GM18867 (cell line): ENCODE data around the gene FAM151A.

Source experiments
- ATAC-seq: cut with Tn5 transposase; IDR thresholded peaks from one replicate; pipeline ENCODE4 v1.9.1; 2021; ENCODE audit warnings: mild to moderate bottlenecking, moderate library complexity; ENCODE audit not compliant: unreplicated experiment

The FAM151A gene

DNA sequence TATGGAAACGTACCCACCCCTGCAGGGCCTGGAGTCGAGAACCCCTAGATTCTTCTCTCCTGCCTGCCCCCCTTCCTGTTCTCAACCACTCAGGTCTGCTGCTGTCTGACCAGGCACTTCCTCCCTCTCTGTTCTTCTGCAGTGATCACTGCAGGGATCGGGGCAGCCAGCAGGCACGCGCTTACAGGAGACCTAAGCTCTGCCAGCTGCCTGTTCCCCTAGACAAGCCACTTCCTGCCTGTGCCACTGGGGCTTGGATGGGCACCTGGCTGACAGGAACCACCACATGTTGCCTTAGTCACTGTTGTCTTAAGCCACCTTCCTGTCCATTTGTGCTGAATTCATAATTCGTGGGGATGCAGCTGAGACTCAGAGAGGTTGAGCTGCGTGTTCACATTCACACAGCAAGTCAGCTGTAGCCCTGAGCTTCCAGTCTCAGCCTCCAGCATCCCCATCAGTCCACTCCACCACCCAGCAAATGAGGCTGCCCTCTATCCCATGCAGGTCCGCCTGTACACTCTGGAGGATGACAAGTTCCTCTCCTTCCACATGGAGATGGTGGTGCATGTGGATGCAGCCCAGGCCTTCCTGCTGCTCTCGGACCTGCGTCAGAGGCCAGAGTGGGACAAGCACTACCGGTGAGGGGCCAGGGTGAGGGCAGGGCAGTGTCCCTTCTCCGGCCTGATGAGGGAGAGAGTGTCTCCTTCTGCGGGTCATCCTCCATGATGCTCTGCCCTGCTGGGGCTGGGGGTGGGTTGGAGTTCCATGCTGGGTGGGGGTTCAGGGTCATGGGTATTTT lies 18.6 kb downstream of the FAM151A start:
- ATAC-seq = no peak

DNA sequence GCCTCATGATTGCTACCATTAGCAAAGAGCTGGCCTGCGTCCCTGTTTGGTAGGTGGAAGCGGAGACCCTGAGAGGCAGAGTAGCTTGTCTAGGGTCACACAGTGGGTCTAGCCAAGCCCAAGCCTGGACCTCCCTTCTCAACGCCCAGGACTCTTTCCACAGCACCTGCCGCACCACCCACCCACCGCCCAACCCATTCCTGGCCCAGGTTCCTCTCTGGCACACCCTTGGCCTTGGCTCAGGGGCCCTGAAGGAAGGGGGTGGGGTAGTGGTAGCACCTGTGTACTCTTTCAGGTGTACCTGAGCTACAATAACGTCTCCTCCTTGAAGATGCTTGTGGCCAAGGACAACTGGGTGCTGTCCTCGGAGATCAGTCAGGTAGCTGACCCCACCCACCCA lies 19.3 kb downstream of the FAM151A start:
- ATAC-seq = no peak

DNA sequence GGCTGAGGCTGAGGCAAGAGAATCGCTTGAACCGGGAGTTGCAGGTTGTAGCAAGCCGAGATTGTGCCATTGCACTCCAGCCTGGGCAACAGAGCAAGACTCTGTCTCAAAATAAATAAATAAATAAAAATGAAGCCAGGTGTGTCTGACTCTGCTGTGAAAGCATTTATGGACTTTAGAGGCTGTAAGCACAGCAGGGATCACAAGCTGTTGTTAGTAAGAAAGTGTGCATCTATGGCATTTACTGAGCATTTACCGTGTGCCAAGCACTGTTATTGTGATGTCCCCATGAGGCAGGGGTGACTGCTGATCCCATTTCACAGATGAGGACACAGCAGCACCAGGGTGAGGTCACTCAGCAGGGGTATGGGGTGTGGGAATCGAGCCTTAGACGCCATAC lies 20.1 kb downstream of the FAM151A start:
- ATAC-seq = no peak

DNA sequence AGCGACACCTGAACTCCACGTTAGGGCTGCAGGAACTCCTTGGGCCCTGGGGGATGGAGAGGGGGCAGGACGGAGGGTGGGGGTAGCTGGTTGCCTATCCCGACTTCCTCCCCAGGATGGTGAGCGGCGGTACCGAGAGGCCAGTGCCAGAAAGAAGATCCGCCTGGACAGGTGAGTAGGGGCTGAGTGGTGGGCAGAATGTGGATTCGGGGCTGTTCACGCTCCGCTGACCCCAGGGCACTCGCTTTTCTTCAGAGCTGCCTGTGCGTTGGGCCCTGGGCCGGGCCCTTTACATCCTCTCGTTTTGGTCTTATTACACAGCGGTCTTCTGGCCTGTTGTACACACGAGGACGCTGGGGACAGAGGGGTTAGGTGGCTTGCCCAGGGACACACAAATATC lies 20.8 kb downstream of the FAM151A start:
- ATAC-seq = no peak

DNA sequence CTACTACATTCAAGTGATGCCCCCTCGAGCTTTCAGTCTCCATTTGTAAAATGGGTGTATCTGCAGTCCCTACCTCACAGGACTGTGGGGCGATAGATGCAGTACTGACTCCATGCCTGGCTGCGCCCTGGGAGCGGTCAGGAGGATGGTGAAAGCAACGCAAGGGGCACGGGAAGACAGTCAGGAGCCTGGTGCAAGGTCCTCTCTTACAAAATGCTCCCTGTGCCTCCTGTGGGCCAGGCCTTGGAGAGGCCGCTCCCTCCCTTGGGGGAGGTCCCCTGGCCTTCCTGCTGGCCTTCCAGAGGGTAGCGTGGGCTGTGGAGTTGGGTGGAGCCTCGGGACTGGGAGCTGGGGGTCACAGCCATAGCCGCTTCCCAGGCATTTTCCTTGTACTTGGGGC lies 21.6 kb downstream of the FAM151A start:
- no peak for ATAC-seq

DNA sequence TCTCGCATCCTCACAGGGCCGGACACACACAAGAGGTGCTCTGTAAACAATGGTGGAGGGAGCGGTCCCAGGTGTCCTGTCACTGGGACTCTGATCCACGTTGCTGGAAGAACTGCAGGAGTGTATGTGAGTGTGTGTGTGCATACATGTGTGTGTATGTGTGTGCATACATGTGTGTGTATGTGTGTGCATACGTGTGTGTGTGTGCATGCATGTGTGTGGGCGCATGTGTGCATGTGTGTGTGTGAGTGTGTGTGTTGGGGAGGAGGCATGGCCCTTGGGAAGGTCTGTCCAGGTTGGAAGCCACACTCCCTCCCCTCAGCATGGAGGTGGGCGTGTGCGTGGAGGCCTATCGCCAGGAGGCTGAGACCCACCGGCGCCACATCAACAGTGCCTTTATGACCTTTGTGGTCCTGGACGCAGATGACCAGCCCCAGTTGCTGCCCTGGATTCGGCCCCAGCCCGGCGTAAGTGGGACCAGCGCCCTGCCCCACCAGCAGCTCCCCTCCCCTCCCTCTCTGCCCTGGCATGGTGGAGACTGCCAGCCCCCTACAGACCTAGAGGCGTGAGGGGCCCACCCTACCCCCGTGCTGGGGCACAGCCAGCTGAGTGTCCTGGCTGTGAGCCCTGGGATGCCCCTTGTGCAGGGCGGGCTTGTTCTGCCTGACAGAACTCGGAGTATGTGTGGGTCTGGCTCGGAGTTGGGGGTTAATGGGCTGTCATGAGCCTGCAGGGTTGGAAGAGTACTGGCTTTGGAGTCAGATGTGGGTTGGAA lies 22.2 kb downstream of the FAM151A start:
- ATAC-seq = no peak

DNA sequence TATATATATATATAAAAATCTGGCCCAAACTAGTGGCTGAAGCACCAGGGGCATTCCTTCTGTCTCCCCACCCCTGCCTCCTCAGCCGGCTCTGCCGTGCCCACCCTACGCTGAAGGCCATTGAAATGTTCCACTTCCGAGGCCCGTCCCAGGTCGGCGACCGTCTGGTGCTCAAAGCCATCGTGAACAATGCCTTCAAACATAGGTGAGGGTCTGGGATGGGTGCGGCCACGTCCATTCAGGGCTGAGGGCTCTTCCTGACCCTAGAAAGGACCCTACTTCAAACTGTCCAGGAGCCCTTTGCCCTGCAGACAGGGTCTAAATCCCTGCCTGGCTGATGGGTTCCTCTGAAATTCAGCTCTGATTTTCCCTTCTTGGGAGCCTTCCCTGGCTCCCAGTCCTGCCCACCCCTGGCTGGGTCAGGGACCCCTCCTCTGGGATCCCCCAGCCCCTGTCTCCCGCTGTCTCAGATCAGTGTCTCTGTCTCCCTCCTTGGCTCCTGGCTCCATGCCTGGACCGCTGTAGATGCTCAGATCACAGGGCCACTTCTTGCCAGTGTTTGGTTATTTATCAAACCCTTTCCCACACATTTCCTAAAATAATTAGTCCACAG lies 24.0 kb downstream of the FAM151A start:
- no peak for ATAC-seq

DNA sequence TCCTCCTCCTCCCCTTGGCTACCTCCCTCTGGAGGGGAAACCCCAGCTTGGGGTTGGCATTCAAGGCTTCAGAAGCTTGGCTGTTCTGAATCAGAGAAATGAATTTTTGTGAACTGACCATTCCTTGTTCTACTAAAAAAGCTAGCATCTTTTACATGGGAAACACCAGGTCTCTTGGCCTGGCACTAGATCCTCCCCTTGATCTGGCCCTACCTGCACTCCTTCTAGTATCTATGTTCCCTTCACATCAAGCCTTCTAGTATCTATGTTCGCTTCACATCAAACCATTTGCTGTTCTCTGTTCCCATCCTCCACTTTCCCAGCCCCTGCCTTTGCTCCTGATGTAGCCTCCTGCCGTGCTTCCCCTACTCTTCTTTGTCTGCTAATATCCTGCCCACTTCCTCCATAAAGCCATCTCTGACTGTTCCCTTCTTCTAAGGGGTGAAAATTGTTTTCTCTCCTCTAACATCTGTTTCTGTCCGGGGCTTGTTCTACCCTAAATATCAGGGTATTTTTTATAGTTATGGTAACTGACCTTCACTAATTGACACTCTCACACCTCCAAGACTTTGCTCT lies 25.8 kb downstream of the FAM151A start:
- ATAC-seq = no peak

DNA sequence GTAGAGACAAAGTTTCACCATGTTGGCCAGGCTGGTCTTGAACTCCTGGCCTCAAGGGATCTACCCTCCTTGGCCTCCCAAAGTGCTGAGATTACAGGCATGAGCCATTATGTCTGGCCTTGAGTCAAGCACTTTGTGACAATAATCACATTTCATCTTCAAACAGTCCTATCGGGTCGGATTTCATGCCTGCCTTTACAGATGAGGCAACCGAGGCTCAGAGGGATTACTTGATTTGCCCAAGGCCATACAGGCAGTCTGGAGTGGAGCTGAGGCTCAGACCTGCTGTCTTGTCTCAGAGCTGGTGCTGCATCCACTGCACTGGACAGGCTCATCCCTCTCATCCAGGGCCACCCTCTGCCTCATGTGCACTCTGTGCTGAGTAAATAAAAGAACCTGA lies 26.6 kb downstream of the FAM151A start:
- ATAC-seq = no peak

DNA sequence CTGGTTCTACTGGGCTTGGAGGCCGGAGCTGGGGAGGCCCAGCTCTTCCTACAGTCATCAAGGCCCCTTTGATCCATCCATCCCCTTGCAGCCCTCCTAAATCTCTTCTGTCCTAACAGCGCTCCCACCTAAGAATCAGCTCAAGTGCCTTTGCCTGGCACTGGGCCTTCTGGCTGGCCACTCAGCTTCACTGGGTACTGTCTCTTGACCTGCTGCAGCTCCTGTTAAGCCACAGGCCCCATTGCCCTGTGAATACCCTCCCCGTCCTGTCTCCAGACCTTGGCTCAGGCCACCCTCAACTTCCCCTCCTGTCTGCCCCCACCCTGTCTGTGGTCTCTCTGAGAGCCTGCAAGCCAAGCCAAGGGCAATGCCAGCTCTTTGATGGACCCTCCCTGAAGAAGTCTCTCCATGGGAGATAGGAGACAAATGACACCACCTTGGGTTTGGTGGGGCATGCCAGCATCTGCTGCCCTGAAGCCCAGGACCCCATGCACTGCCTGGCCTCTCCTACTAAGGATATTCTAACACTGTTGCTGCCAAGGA lies 27.3 kb downstream of the FAM151A start:
- ATAC-seq = no peak

DNA sequence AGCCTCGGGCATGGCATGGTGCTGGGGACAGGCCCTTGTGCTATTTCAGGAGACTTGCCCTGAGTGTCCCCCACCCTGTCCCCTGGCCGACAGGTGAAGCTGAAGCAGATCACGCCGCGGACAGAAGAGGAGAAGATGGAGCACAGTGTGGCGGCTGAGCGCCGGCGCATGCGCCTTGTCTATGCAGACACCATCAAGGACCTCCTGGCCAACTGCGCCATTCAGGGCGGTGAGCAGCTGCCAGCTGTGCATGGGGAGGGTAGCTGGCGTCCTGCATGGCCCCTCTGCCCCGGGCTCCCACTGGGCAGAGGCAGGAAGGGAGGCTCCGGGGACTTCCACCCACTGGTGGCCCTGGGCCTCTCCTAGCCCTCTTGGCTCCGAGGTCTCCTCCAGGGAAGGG lies 28.9 kb downstream of the FAM151A start:
- ATAC-seq = no peak

DNA sequence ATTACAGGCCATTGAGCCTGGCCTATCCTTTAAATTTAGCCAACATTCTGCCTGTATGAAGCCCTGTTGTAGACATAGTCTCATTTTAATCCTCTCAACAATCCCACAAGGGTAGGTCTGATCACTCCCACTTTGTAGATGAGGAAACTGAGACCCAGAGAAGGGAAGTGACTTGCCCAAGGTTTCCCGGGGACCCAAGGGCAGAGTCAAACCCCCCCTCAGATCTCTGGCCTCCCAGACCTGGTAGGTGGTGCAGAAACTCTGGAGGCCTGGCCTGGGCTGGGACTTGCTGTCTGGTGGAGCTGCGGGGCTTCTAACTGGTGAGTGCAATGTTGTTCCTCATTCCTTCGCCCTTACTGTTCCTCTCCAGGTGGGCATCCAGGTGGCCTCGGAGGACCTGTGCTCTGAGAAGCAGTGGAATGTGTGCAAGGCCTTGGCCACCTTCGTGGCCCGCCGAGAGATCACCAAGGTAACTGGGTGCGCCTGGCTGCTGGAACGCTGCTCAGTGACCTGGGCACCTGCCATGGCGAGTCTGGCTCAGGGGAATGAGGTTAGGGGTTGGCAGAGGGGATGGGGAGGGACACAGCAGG lies 29.7 kb downstream of the FAM151A start:
- no peak for ATAC-seq

DNA sequence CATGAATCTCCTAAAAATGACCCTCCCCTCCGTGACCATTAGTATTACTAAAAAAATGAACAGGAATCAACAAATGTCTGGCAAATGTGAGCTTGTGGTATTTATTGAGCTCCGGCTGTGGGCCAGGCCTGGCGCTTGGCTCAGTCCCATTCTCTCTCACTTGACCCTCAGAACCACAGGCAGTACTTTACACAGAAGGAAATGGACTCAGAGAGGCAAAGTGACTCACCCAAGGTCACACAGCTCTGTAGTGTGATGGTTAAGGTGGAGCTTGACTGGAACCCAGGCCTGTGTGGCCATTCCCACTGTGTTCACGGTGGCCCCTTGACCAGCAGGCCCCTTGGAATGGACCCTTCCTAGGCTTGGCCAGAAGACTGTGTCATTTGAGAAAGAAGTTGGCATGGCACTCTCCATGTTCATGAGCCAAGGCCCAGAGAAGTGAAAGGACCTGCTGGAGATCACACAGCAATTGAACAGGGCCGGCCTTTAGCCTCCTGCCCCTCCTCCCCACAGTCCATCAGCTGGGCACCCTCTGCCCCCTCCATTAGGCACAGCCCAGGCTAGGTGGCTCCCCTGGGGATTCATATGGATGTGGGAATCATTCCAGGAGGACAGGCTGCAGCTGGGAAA lies 32.1 kb downstream of the FAM151A start:
- no peak for ATAC-seq

DNA sequence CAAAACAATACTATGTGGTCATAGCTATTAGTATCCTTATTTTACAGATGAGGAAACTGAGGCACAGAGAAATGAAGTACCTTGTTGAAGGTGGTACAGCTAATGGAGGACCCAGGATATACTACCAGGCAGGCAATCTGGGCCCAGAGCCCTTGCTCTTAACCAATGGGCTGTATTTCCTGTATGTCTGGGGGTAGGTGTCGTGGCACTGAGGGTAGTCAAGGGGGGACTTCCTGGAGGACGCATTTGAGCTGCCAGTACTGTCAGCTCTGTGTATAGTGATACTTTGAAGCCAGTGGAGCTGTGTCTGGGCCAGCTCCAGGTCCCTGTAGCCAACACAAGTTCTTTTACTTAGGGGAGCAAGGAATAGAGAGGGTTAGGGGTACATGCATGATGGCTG lies 34.9 kb downstream of the FAM151A start:
- no peak for ATAC-seq

DNA sequence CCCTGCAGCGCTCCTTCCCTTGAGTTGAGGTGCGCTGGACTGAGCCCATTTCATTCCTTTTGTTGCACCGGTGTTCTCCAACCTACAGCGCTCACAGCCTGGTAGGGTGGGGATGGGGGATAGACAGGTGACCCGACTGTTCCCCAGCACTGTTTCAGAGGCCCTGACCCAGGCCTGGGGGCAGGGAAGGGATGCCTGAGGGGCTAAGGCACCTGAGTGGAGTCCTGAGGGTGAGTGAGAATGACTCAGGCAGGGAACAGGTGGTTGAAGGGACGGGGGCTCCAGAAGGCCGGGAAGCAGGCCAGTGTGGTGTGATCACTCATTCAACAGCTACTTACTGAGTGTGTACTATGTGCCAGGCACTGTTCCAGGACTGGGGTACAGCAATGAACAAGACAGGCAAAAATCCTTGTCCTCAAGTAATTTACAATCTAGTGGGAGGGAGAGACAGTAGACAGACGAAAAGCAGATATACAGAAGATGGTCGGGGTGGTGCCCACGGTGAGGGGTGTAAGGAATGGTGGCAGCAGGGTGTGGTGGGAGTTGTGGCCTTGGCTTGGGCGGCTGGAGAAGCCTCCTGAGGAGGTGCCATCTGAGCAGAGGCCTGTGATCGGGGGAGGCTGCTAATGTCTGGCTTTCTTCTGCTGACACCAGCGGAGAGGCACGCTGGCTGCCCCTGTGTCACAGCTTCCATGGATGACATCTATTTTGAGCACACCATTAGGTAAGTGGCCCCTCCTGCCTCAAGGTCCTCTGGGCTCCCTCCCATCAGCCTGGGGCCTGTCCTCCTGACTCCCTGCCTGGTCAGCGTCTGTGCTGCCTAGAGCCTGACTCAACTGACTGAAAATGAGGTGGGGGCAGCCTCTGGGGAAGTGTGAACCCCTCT lies 37.9 kb downstream of the FAM151A start:
- ATAC-seq = no peak

DNA sequence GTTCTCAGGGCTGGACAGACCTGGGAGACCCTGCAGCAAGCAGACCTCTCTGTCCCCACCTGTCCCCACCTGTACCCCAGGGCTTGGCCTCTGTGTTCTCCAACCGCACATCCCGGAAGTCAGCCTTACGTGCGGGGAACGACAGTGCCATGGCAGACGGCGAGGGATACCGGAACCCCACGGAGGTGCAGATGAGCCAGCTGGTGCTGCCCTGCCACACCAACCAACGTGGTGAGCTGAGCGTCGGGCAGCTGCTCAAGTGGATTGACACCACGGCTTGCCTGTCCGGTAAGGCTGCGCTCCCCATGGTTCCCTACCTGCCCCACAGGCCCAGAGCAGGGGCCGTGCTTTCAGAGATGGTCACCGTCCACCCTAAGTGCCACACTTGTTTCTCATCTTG lies 38.8 kb downstream of the FAM151A start:
- ATAC-seq = no peak

DNA sequence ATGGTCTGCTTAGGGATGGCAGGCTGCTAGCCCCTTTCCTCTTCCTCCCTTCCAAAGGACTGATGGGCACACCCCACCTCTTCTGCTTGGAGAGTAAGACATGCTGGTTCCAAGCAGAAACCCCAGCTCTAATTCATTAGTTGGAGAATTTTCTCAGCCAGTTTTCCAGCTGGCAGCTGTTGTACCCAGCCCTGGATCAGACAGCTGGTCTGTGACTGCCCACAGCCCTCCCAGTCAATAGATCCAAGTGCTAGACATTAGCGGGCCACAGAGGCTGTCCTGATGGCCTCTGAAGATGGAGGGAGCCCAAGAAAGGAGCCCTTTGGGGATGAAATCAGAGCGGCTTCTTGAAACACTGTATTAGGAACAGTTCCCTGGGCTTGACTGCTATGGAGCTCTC lies 39.5 kb downstream of the FAM151A start:
- ATAC-seq = no peak

DNA sequence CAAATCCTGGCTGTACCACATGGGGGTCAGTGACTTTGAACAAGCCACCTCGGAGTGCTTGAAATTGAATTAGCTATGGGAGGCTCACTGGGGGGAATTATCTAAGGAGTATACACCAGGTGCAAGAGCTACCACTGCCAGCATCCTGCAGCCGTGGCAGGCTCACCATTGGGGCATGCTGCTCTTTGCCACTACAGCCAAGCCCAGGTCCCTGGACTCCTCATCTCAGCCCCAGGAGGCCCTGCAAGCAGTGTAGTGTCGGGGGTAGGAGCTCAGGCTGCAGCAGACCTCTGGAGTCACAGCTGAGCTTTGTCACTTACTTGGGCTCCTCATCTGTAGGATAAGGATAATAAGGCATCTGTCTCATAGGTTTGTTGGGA lies 40.0 kb downstream of the FAM151A start:
- ATAC-seq = no peak

DNA sequence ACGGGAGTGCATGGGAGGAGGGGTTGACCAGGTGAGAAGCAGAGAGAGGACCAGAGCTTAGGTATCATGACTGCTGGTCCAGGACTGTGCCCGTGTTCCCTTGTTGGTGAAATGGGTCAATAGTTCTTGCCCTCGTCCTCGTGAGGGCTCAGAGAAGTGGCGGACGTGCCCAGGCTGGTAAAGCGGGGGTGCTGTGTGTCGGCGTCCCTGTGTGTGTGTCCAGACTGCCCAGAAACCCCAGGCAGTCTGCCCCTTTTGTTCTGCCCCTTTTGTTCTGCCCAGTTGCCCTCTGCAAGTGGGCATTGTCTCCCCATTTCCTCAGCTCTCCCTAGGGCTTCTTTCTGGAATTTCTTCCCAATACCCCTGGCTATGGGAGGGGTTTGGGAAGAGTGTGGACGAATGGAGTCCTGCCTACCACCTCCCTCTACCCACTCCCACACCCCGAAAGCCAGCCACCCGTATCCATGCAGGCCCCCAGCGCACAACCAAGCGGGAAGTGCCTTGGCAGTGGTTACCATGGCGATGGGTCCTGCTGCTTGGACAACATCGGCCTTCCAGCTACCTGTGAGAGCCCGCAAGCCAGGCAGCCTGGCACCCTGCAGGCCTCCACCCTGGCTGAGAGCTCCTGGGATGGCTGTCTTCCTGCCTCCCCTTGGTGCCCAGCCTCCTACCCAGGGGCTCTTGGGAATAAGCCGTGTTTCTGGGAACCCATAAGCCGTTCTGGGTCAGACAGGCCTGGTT lies 40.6 kb downstream of the FAM151A start:
- no peak for ATAC-seq
